SK-N-SH (cell line): ENCODE results near the gene DENND10. TPM values are rescaled to one million over a fixed set of nuclear protein-coding genes. Genes with fewer than 3 reads are reported as not detected.
"Not testable (repeated sequence)": the region's sequence is repeated elsewhere in the genome, so short reads cannot be mapped to it uniquely, and the experiment has no call there.

ENCODE experiments used
- CTCF ChIA-PET: fragments of 300-600, 350-600 bp; formaldehyde crosslinking; extraction: SDS; loops from one replicate; lab custom pipeline; 2021; lab: Yijun Ruan, JAX
- POLR2A ChIA-PET: fragments of 350-600 bp; sonication (Branson Sonifier 250); formaldehyde crosslinking; extraction: SDS; loops from one replicate; lab custom pipeline; 2020; ENCODE audit warnings: antibody characterized with exemption, inconsistent platforms; lab: Yijun Ruan, JAX
- DNase-seq: peaks from one replicate; pipeline ENCODE4 v3.0.0; 2012
- H2AFZ ChIP-seq: fragments of 200-600 bp; sonication (generic); 2 replicates; pipeline ENCODE4 v1.8.1; 2016; ENCODE audit warnings: antibody characterized with exemption, mild to moderate bottlenecking, low read depth
- H3F3A ChIP-seq: fragments of 200-600 bp; sonication (generic); replicated peaks from 2 replicates; pipeline ENCODE3; 2016; ENCODE audit warnings: antibody characterized with exemption, mild to moderate bottlenecking; ENCODE audit not compliant: insufficient read depth
- H3K27ac ChIP-seq, 2 experiments: fragments of 200-500 bp in 1 of 2; fragments of 200-600 bp in 1 of 2; sonication (Bioruptor generic) in 1 of 2; sonication (generic), shearing (Covaris generic) in 1 of 2; 2 replicates each; pipeline versions ENCODE4 v1.5.1 to v1.6.1; 2014 to 2016; ENCODE audit warnings: low read depth in 2 of 2, inconsistent platforms in 1 of 2, low read length in 1 of 2, mild to moderate bottlenecking in 1 of 2, mixed read lengths in 1 of 2
- H3K27me3 ChIP-seq: fragments of 200-600 bp; sonication (generic), shearing (Covaris generic); 2 replicates; pipeline ENCODE4 v1.6.1; 2016; ENCODE audit warnings: mixed run types; ENCODE audit not compliant: insufficient read depth
- H3K36me3 ChIP-seq, 2 experiments: fragments of 200-500 bp in 1 of 2; fragments of 200-600 bp in 1 of 2; sonication (Bioruptor generic) in 1 of 2; sonication (generic) in 1 of 2; replicated peaks in 1 of 2; 2 replicates each; pipeline versions ENCODE3 to v1.5.1; 2014 to 2016; ENCODE audit warnings: low read length in 1 of 2, mild to moderate bottlenecking in 1 of 2; ENCODE audit not compliant: insufficient read depth in 2 of 2, control insufficient read depth in 1 of 2
- H3K4me1 ChIP-seq, 2 experiments: fragments of 200-500 bp in 1 of 2; fragments of 200-600 bp in 1 of 2; sonication (Bioruptor generic) in 1 of 2; sonication (generic), shearing (Covaris generic) in 1 of 2; 2 replicates each; pipeline versions ENCODE4 v1.5.1 to v1.6.1; 2014 to 2016; ENCODE audit warnings: low read depth in 1 of 2, low read length in 1 of 2, mixed run types in 1 of 2; ENCODE audit not compliant: insufficient read depth in 2 of 2, control insufficient read depth in 1 of 2
- H3K4me2 ChIP-seq: fragments of 200-600 bp; sonication (generic), shearing (Covaris generic); 2 replicates; pipeline ENCODE4 v1.6.1; 2017; ENCODE audit warnings: mixed run types
- H3K4me3 ChIP-seq, 2 experiments: fragments of 200-500 bp in 1 of 2; fragments of 200-600 bp in 1 of 2; sonication (Bioruptor generic) in 1 of 2; sonication (generic), shearing (Covaris generic) in 1 of 2; 2 replicates each; pipeline versions ENCODE4 v1.5.1 to v1.8.1; 2014 to 2016; ENCODE audit warnings: low read depth in 2 of 2, inconsistent platforms in 1 of 2, low read length in 1 of 2, mild to moderate bottlenecking in 1 of 2, mixed read lengths in 1 of 2, moderate library complexity in 1 of 2
- H3K79me2 ChIP-seq: fragments of 200-600 bp; sonication (generic); 2 replicates; pipeline ENCODE4 v1.8.1; 2017; ENCODE audit warnings: mild to moderate bottlenecking; ENCODE audit not compliant: insufficient read depth
- H3K9ac ChIP-seq: fragments of 200-600 bp; sonication (generic); 2 replicates; pipeline ENCODE4 v1.6.1; 2017; ENCODE audit warnings: mixed run types
- H3K9me2 ChIP-seq: fragments of 200-600 bp; sonication (generic); 2 replicates; pipeline ENCODE4 v1.6.1; 2017; ENCODE audit warnings: mixed run types
- H3K9me3 ChIP-seq: fragments of 200-600 bp; sonication (generic); 2 replicates; pipeline ENCODE4 v1.6.1; 2017; ENCODE audit warnings: mixed run types, mild to moderate bottlenecking, moderate library complexity
- H4K20me1 ChIP-seq: fragments of 200-600 bp; sonication (generic); 2 replicates; pipeline ENCODE4 v1.6.1; 2017; ENCODE audit warnings: mild to moderate bottlenecking, mixed run types; ENCODE audit not compliant: insufficient read depth
- CHD2 ChIP-seq: fragments of 150-350 bp; IDR thresholded peaks from 2 replicates; pipeline ENCODE4 v1.6.1; 2018; ENCODE audit warnings: low read length; ENCODE audit not compliant: partially characterized antibody
- EP300 ChIP-seq, 2 experiments: IDR thresholded peaks; 2 replicates each; pipeline versions ENCODE4 v1.4.0 to v1.6.1; 2012; ENCODE audit warnings: borderline replicate concordance in 1 of 2, low read depth in 1 of 2, low read length in 1 of 2
- FOXM1 ChIP-seq: IDR thresholded peaks from 2 replicates; pipeline ENCODE4 v1.4.0; 2012; ENCODE audit warnings: low read depth, mild to moderate bottlenecking
- GABPA ChIP-seq: IDR thresholded peaks from 2 replicates; pipeline ENCODE4 v1.4.0; 2012; ENCODE audit warnings: low read depth, mild to moderate bottlenecking
- MAX ChIP-seq: IDR thresholded peaks from 2 replicates; pipeline ENCODE4 v1.4.0; 2012; ENCODE audit warnings: low read depth
- MEF2A ChIP-seq: IDR thresholded peaks from 2 replicates; pipeline ENCODE4 v1.4.0; 2012; ENCODE audit warnings: low read depth, borderline replicate concordance
- MXI1 ChIP-seq: IDR thresholded peaks from 2 replicates; pipeline ENCODE4 v1.6.1; 2012; ENCODE audit warnings: mild to moderate bottlenecking, low read depth, low read length, improper control_type of control experiment
- NRF1 ChIP-seq: IDR thresholded peaks from 2 replicates; pipeline ENCODE4 v1.6.1; 2012; ENCODE audit warnings: low read depth, mild to moderate bottlenecking, low read length
- RAD21 ChIP-seq: IDR thresholded peaks from 2 replicates; pipeline ENCODE4 v1.6.1; 2012; ENCODE audit warnings: mild to moderate bottlenecking, low read length
- RXRA ChIP-seq: IDR thresholded peaks from 2 replicates; pipeline ENCODE4 v1.4.0; 2012; ENCODE audit warnings: low read depth, mild to moderate bottlenecking, borderline replicate concordance
- TEAD4 ChIP-seq: IDR thresholded peaks from 2 replicates; pipeline ENCODE4 v1.4.0; 2012; ENCODE audit warnings: mild to moderate bottlenecking, borderline replicate concordance; ENCODE audit not compliant: insufficient read depth
- WGBS: methylation state at CpG from one replicate; pipeline ENCODE4 v1.1.6; 2017; ENCODE audit warnings: low lambda C conversion rate; 5-methylcytosine and 5-hydroxymethylcytosine counted together
- polyA plus RNA-seq, 3 experiments: library from polyadenylated mRNA; depleted of rRNA; stranded (reverse); fragments of >200 nt; gene quantifications; 2 replicates each; pipeline ENCODE4 v1.2.3, GENCODE V29; 2012
- TF ChIP-seq, protein P1 (sequence below): IDR thresholded peaks from 2 replicates; pipeline ENCODE4 v1.4.0; 2012; ENCODE audit warnings: low read depth, borderline replicate concordance
- TF ChIP-seq, protein P2 (sequence below): fragments of 150-350 bp; IDR thresholded peaks from 2 replicates; pipeline ENCODE4 v1.6.1; 2016; ENCODE audit warnings: mild to moderate bottlenecking, low read depth, low read length
- TF ChIP-seq, protein P3 (sequence below): fragments of 200-600 bp; sonication (generic); IDR thresholded peaks from 2 replicates; pipeline ENCODE4 v1.6.1; 2017; ENCODE audit warnings: antibody characterized with exemption, mild to moderate bottlenecking, moderate library complexity
- TF ChIP-seq, protein P4 (sequence below): IDR thresholded peaks from 2 replicates; pipeline ENCODE4; 2012

Gene DENND10
- polyA plus RNA-seq, 1 of the 3 experiments (the other 2 are of a cell fraction), result 48.4 TPM

DNA sequence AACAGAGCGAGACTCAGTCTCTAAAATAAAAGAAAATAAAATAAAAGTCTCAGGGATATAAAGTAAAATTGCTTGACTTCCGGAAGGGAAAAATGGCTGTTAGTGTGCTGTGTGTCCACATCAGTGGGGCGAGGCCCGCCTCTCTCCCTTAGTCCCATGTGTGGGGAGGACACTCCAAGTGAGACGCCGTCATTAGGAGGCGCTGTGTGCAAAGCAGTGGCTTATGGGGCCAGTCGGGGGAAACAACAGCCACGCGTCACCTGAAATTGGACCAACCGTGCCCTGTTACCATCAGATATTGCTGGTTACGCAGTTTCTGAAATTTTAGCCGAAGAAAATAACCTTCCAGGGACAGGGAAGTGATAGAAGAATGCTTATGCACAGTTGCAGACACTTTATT lies 45.8 kb downstream of the DENND10 start:
- H3K36me3 ChIP-seq, result peaks cover 8 to 10% of the 10 kb centered on the region in 2 experiments
- H3K9me3 ChIP-seq, result no peaks in the 10 kb centered on the region
- no peaks in the 10 kb centered on the region for H3K79me2 ChIP-seq
- no peaks in the 10 kb centered on the region for H4K20me1 ChIP-seq
- TF ChIP-seq, protein P1, sequence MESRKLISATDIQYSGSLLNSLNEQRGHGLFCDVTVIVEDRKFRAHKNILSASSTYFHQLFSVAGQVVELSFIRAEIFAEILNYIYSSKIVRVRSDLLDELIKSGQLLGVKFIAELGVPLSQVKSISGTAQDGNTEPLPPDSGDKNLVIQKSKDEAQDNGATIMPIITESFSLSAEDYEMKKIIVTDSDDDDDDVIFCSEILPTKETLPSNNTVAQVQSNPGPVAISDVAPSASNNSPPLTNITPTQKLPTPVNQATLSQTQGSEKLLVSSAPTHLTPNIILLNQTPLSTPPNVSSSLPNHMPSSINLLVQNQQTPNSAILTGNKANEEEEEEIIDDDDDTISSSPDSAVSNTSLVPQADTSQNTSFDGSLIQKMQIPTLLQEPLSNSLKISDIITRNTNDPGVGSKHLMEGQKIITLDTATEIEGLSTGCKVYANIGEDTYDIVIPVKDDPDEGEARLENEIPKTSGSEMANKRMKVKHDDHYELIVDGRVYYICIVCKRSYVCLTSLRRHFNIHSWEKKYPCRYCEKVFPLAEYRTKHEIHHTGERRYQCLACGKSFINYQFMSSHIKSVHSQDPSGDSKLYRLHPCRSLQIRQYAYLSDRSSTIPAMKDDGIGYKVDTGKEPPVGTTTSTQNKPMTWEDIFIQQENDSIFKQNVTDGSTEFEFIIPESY, result no peak
- TF ChIP-seq EP300 (IDR thresholded peaks at IDR 0.05; ENCODE audit: borderline replicate concordance in 1 of 2, low read depth in 1 of 2, low read length in 1 of 2) (no peak), MAX (no peak), FOXM1 (no peak), RXRA (no peak), MXI1 (no peak), NRF1 (no peak), TEAD4 (no peak), MEF2A (no peak), RAD21 (peak; percentile 22; the same call in 1 of the 2 replicates), CHD2 (no peak), GABPA (no peak)
- TF ChIP-seq, protein P2, sequence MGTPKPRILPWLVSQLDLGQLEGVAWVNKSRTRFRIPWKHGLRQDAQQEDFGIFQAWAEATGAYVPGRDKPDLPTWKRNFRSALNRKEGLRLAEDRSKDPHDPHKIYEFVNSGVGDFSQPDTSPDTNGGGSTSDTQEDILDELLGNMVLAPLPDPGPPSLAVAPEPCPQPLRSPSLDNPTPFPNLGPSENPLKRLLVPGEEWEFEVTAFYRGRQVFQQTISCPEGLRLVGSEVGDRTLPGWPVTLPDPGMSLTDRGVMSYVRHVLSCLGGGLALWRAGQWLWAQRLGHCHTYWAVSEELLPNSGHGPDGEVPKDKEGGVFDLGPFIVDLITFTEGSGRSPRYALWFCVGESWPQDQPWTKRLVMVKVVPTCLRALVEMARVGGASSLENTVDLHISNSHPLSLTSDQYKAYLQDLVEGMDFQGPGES, result no peak
- TF ChIP-seq, protein P3, sequence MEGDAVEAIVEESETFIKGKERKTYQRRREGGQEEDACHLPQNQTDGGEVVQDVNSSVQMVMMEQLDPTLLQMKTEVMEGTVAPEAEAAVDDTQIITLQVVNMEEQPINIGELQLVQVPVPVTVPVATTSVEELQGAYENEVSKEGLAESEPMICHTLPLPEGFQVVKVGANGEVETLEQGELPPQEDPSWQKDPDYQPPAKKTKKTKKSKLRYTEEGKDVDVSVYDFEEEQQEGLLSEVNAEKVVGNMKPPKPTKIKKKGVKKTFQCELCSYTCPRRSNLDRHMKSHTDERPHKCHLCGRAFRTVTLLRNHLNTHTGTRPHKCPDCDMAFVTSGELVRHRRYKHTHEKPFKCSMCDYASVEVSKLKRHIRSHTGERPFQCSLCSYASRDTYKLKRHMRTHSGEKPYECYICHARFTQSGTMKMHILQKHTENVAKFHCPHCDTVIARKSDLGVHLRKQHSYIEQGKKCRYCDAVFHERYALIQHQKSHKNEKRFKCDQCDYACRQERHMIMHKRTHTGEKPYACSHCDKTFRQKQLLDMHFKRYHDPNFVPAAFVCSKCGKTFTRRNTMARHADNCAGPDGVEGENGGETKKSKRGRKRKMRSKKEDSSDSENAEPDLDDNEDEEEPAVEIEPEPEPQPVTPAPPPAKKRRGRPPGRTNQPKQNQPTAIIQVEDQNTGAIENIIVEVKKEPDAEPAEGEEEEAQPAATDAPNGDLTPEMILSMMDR, result peak; percentile 33
- TF ChIP-seq, protein P4, sequence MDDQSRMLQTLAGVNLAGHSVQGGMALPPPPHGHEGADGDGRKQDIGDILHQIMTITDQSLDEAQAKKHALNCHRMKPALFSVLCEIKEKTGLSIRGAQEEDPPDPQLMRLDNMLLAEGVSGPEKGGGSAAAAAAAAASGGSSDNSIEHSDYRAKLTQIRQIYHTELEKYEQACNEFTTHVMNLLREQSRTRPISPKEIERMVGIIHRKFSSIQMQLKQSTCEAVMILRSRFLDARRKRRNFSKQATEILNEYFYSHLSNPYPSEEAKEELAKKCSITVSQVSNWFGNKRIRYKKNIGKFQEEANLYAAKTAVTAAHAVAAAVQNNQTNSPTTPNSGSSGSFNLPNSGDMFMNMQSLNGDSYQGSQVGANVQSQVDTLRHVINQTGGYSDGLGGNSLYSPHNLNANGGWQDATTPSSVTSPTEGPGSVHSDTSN, result no peak
- ChIA-PET CTCF (interaction anchor here (0.8 to 1.6 kb wide), 2 partner anchors 10 to 11 kb away, joined by 3 read pairs; no protein-coding TSS in a partner anchor), POLR2A (no interaction called here)
- H3K9me2 ChIP-seq, result no peaks in the 10 kb centered on the region
- H3K27ac ChIP-seq, result no peak overlapping the region
- no peaks in the 10 kb centered on the region for H3K27me3 ChIP-seq
- DNase-seq, result peak; percentile 34
- no peak overlapping the region for H2AFZ ChIP-seq
- no peak overlapping the region for H3K4me2 ChIP-seq
- H3K4me1 ChIP-seq, result no peaks in the 10 kb centered on the region
- 84% methylated on average over 11 of the region's 13 CpGs for WGBS
- peaks cover 3% of the 10 kb centered on the region for H3F3A ChIP-seq
- H3K4me3 ChIP-seq, result no peak overlapping the region
- no peak overlapping the region for H3K9ac ChIP-seq

- H3K4me3 ChIP-seq, POLR2A ChIA-PET, H4K20me1 ChIP-seq, H3K4me2 ChIP-seq, H3K9ac ChIP-seq, H3K9me2 ChIP-seq, H3F3A ChIP-seq, CTCF ChIA-PET, H3K27me3 ChIP-seq, H3K79me2 ChIP-seq, H2AFZ ChIP-seq, H3K9me3 ChIP-seq, DNase-seq, H3K27ac ChIP-seq, H3K4me1 ChIP-seq: not testable (repeated sequence)
- peaks cover 8 to 16% of the 10 kb centered on the region in 2 experiments for H3K36me3 ChIP-seq
- WGBS, result 85% methylated on average over 6 of the region's 6 CpGs
These were observed 47.7 kb downstream of the DENND10 start for GRCh38 chr10:119151601-119152000.
